Stimulated activated naive CD8-positive, alpha-beta T cell treated with anti-CD3 and anti-CD28 coated beads, Interleukin-15, Interleukin-2, amounts not matched to agents 100 ng/mL and 50 ng/mL, for 24 hours (primary cell): Measurements from ENCODE around the gene SORCS2.

Experiments used
- H3K27ac Mint-ChIP-seq: one replicate; pipeline ENCODE4 v1.8.0; 2021; ENCODE audit warnings: mild to moderate bottlenecking, mixed read lengths
- H3K27me3 Mint-ChIP-seq: one replicate; pipeline ENCODE4 v1.8.0; 2021; ENCODE audit warnings: mixed read lengths
- H3K36me3 Mint-ChIP-seq: one replicate; pipeline ENCODE4 v1.8.0; 2021; ENCODE audit warnings: low read depth, mixed read lengths
- H3K4me1 Mint-ChIP-seq: one replicate; pipeline ENCODE4 v1.8.0; 2021; ENCODE audit warnings: low read depth, mixed read lengths
- H3K4me3 Mint-ChIP-seq: one replicate; pipeline ENCODE4 v1.8.0; 2021; ENCODE audit warnings: mild to moderate bottlenecking, mixed read lengths
- H3K9me3 Mint-ChIP-seq: one replicate; pipeline ENCODE4 v1.8.0; 2021; ENCODE audit warnings: mixed read lengths

SORCS2 gene

GRCh38 chr4:7779432-7779768 lies 587.1 kb downstream of the SORCS2 start:
- Mint-ChIP-seq H3K27me3 (no peaks in the 10 kb centered on the region), H3K27ac (no peak overlapping the region), H3K4me1 (peaks cover 35% of the 10 kb centered on the region), H3K9me3 (no peaks in the 10 kb centered on the region), H3K36me3 (peaks cover 21% of the 10 kb centered on the region), H3K4me3 (no peak overlapping the region)

DNA sequence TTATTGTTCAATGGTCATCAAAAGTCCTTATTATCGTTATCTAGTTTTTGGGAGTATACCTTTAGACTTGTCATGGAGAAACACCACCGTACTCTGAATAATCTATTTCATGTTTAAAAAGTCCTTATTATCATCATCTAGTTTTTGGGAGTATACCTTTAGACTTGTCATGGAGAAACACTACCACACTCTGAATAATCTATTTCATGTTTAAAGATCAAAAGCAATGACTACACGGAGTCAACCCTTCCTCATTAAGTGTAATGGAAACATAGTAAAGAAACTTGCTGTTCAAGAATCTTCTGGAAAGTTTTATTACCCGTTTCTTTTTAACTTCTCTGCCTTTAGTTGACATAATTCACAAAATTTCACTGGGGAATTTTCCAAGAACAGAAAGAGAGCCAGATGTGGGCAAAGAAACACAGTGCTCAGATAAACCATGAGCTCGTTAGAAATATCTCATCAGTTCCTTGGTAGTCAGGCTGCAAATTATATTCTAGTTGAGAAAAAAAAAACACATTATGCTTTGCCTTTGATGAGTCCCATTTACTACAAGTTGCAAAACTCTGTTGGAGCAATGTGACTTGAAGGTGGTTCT lies 588.5 kb downstream of the SORCS2 start:
- H3K4me1 Mint-ChIP-seq, result peaks cover 35% of the 10 kb centered on the region
- H3K27me3 Mint-ChIP-seq, result no peaks in the 10 kb centered on the region
- H3K4me3 Mint-ChIP-seq, result no peak overlapping the region
- no peaks in the 10 kb centered on the region for H3K9me3 Mint-ChIP-seq
- H3K27ac Mint-ChIP-seq, result peak overlapping the region; percentile 86
- peaks cover 22% of the 10 kb centered on the region for H3K36me3 Mint-ChIP-seq

DNA sequence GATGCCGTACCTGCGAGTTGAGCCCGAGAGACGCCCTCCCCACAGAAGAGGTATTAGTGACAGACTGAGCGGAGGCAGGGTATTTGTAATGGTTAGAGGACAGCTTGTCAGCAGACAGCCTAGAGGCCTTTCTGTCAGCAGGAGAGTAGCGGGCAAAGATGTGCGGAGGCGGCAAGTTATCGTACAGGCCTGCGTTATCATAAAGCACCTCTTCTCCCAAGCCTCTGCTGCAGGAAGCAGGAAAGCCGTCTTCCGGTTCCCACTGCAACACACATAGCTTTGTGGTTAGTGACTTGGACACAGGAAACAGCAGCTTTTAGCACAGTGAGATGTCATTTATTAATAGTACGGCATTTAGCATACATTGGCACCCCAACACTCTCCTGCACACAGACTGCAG lies 589.0 kb downstream of the SORCS2 start:
- peaks cover 27% of the 10 kb centered on the region for H3K36me3 Mint-ChIP-seq
- H3K4me1 Mint-ChIP-seq, result peaks cover 35% of the 10 kb centered on the region
- H3K27ac Mint-ChIP-seq, result peak overlapping the region; percentile 86
- H3K4me3 Mint-ChIP-seq, result no peak overlapping the region
- H3K27me3 Mint-ChIP-seq, result no peaks in the 10 kb centered on the region
- no peaks in the 10 kb centered on the region for H3K9me3 Mint-ChIP-seq

GRCh38 chr4:7781993-7782392 lies 589.7 kb downstream of the SORCS2 start:
- Mint-ChIP-seq H3K27me3 (no peaks in the 10 kb centered on the region), H3K4me3 (no peak overlapping the region), H3K36me3 (peaks cover 27% of the 10 kb centered on the region), H3K9me3 (no peaks in the 10 kb centered on the region), H3K27ac (peak overlapping the region; percentile 52), H3K4me1 (peaks cover 35% of the 10 kb centered on the region)

DNA sequence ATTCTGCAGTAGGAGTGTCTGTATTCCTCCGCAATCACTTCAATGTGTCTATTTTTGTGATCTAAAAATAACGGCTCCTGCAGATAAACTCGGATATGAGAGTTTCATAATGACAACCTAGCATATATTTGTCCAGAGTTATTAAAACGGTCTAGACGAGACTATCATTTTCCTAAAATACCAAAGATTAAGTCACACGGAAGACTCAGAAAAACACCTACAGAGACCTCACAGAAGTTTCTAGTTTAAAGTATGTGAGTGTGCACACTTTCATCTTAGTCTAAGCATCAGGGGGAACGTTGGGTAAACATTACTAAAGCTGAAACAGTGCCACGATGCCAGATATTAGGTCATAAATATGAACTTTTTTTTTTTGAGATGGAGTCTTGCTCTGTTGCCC lies 590.4 kb downstream of the SORCS2 start:
- no peak overlapping the region for H3K27ac Mint-ChIP-seq
- no peaks in the 10 kb centered on the region for H3K9me3 Mint-ChIP-seq

DNA sequence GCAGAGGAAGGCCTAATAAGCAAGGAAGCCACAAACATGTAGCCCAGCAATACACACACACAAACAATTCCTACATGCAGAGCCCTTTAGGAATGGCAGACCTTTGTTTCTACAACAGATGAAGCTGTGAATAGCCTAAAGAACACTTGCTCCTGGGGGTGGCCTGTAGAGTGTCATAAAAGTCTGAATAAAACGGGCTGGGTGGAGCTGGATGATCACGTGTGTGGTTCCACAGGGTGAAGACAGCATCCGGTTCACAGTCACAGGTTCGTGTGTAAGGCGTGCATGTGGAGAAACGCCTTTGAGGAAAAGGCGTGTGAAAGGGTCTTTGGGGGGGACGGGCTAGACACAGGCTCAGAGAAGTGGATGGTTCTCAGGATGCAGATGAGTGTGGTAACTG lies 591.2 kb downstream of the SORCS2 start:
- Mint-ChIP-seq H3K4me1 (peaks cover 35% of the 10 kb centered on the region), H3K9me3 (no peaks in the 10 kb centered on the region), H3K27ac (peak overlapping the region; percentile 17), H3K4me3 (no peak overlapping the region), H3K36me3 (peaks cover 16% of the 10 kb centered on the region), H3K27me3 (no peaks in the 10 kb centered on the region)

More for the DNA sequence above, 590.4 kb downstream of the SORCS2 start:
- H3K4me3 Mint-ChIP-seq, result no peak overlapping the region
- H3K36me3 Mint-ChIP-seq, result peaks cover 24% of the 10 kb centered on the region
- H3K4me1 Mint-ChIP-seq, result peaks cover 35% of the 10 kb centered on the region
- no peaks in the 10 kb centered on the region for H3K27me3 Mint-ChIP-seq

- no peak overlapping the region for H3K27ac Mint-ChIP-seq
- no peaks in the 10 kb centered on the region for H3K9me3 Mint-ChIP-seq
- H3K27me3 Mint-ChIP-seq, result no peaks in the 10 kb centered on the region
- H3K4me1 Mint-ChIP-seq, result peaks cover 29% of the 10 kb centered on the region
- no peak overlapping the region for H3K4me3 Mint-ChIP-seq
- H3K36me3 Mint-ChIP-seq, result peaks cover 14% of the 10 kb centered on the region
Observed at GRCh38 chr4:7784131-7784870, 592.0 kb downstream of the SORCS2 start.

GRCh38 chr4:7785017-7785416 lies 592.7 kb downstream of the SORCS2 start:
- Mint-ChIP-seq H3K9me3 (no peaks in the 10 kb centered on the region), H3K27ac (peak overlapping the region; percentile 29), H3K36me3 (peaks cover 10% of the 10 kb centered on the region), H3K27me3 (no peaks in the 10 kb centered on the region), H3K4me3 (no peak overlapping the region), H3K4me1 (peaks cover 22% of the 10 kb centered on the region)

- Mint-ChIP-seq H3K9me3 (no peaks in the 10 kb centered on the region), H3K4me1 (peaks cover 16% of the 10 kb centered on the region), H3K4me3 (no peak overlapping the region), H3K27ac (no peak overlapping the region), H3K27me3 (no peaks in the 10 kb centered on the region), H3K36me3 (peaks cover 10% of the 10 kb centered on the region)
Observed at GRCh38 chr4:7786040-7786439, 593.7 kb downstream of the SORCS2 start.

GRCh38 chr4:7786517-7786916 lies 594.2 kb downstream of the SORCS2 start:
- Mint-ChIP-seq H3K36me3 (peaks cover 12% of the 10 kb centered on the region), H3K4me1 (peaks cover 12% of the 10 kb centered on the region), H3K4me3 (no peak overlapping the region), H3K27ac (no peak overlapping the region), H3K9me3 (no peaks in the 10 kb centered on the region), H3K27me3 (no peaks in the 10 kb centered on the region)

DNA sequence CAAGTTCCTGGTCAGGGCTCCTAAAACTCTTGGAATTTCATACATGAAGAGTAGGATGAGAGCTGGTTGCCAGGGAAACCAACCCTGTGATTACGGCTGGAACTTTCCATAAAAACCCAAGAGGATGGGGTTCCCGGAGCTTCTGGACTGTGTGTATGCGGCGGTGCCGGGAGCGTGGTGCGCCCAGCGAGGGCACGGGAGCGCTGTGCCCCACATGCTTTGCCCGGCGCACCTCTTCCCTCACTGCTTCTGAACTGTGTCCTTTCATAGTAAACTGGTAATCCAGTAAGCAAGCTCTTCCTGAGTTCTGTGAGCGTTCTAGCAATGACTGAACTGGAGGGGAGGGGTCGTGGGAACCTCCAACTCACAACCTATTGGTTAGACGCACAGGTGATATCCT lies 594.7 kb downstream of the SORCS2 start:
- Mint-ChIP-seq H3K4me3 (no peak overlapping the region), H3K27ac (no peak overlapping the region), H3K4me1 (peaks cover 6% of the 10 kb centered on the region)

DNA sequence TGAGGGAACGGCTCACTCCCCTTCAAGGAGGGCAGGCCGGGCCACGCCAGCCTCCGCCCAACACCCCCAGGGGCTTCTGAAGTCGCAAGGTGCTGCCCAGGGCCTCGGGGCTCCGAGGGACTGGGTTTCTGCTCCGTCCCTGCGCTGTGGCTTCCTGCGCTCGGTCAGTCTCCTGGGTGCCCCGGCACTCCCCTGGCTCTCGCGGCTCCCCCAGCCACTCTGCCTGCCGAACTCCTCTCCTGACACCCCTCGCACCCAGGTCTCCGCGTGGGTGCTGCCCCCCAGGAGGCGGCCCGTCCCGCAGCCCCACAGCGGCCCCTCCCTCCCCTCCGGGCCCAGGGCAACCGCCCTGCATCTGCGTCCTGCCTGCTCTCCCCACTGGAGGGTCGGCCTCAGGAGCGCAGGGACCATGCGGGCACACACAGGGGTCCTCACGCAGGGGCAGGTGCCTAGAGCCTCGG lies 595.4 kb downstream of the SORCS2 start:
- H3K9me3 Mint-ChIP-seq, result no peaks in the 10 kb centered on the region
- H3K27ac Mint-ChIP-seq, result no peak overlapping the region
- H3K4me1 Mint-ChIP-seq, result peaks cover 3% of the 10 kb centered on the region
- H3K4me3 Mint-ChIP-seq, result no peak overlapping the region
- H3K36me3 Mint-ChIP-seq, result peaks cover 12% of the 10 kb centered on the region
- H3K27me3 Mint-ChIP-seq, result no peaks in the 10 kb centered on the region

More for the DNA sequence above, 594.7 kb downstream of the SORCS2 start:
- no peaks in the 10 kb centered on the region for H3K9me3 Mint-ChIP-seq
- peaks cover 12% of the 10 kb centered on the region for H3K36me3 Mint-ChIP-seq
- no peaks in the 10 kb centered on the region for H3K27me3 Mint-ChIP-seq

DNA sequence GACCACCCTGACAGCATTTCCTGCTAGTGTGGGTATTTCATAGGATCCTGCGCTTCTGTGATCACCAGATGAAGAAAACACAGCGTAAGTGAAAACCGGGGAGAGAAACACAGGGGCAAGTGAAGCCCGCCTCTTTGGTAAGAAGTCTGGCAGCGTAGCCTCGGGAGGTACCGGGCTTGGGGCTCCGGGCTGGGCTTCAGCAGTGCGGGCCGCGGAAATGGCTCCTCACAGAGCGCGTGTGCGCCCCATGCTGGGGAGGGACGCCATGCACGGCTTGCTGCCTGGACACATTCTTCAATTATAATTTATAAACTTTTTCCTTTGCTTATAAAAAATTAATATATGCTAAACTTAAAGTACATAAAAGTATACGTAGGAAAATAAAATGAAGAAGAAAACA lies 595.9 kb downstream of the SORCS2 start:
- H3K27me3 Mint-ChIP-seq, result no peaks in the 10 kb centered on the region
- no peak overlapping the region for H3K27ac Mint-ChIP-seq
- H3K36me3 Mint-ChIP-seq, result peaks cover 12% of the 10 kb centered on the region
- no peaks in the 10 kb centered on the region for H3K9me3 Mint-ChIP-seq
- H3K4me1 Mint-ChIP-seq, result peaks cover 2% of the 10 kb centered on the region
- H3K4me3 Mint-ChIP-seq, result no peak overlapping the region

- no peaks in the 10 kb centered on the region for H3K9me3 Mint-ChIP-seq
- H3K36me3 Mint-ChIP-seq, result peaks cover 17% of the 10 kb centered on the region
- no peak overlapping the region for H3K4me3 Mint-ChIP-seq
- H3K27ac Mint-ChIP-seq, result no peak overlapping the region
- no peaks in the 10 kb centered on the region for H3K4me1 Mint-ChIP-seq
- no peaks in the 10 kb centered on the region for H3K27me3 Mint-ChIP-seq
Observed at GRCh38 chr4:7788694-7789425, 596.5 kb downstream of the SORCS2 start.

DNA sequence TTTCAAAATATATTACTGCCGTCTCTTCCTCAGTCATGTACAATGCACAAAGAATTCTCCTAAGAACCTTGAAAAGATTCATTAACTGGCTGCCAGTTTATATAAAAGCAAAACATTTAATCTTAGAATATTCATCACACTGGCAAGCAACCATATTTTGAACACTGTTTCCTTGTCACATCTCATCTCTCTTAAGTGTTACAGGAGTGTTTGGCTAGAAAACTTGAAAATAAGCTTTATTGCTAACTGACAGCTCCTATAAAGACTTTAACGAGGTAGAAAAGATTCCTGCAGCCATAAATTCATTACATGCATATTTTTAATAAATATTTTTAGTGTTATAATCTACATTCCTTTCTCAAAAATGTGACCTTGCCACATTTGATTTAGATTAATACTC lies 597.7 kb downstream of the SORCS2 start:
- Mint-ChIP-seq H3K36me3 (peaks cover 18% of the 10 kb centered on the region), H3K27ac (no peak overlapping the region), H3K27me3 (no peaks in the 10 kb centered on the region), H3K4me1 (no peaks in the 10 kb centered on the region), H3K9me3 (no peaks in the 10 kb centered on the region), H3K4me3 (no peak overlapping the region)
